WTC11 (cell line): ENCODE data around the gene LILRA6. TPM values are rescaled to one million over a fixed set of nuclear protein-coding genes. Genes with fewer than 3 reads are reported as not detected.
"Not testable (repeated sequence)": the region's sequence is repeated elsewhere in the genome, so short reads cannot be mapped to it uniquely, and the experiment has no call there.

Source experiments
- ATAC-seq: fragments of 200-7000 bp; cut with Tn5 transposase; 2 replicates; pipeline ENCODE4 v1.10.0; 2021; ENCODE audit warnings: mild to moderate bottlenecking, moderate library complexity
- CTCF ChIA-PET: fragments of 300-600 bp; sonication (Branson Sonifier 250); formaldehyde crosslinking; loops from one replicate; lab custom pipeline; 2021; ENCODE audit warnings: antibody characterized with exemption; lab: Charles Lee
- POLR2A ChIA-PET: fragments of 350-600 bp; sonication (Branson Sonifier 250); formaldehyde crosslinking; loops from one replicate; lab custom pipeline; 2021; ENCODE audit warnings: antibody characterized with exemption; lab: Charles Lee
- DNase-seq: peaks from one replicate; pipeline ENCODE4 v3.0.0; 2021; ENCODE audit warnings: low spot score
- H3K27ac Mint-ChIP-seq: 2 replicates; pipeline ENCODE4 v1.8.0; 2021; ENCODE audit warnings: mixed read lengths
- H3K27me3 Mint-ChIP-seq: 2 replicates; pipeline ENCODE4 v1.8.0; 2021; ENCODE audit warnings: low read depth, mild to moderate bottlenecking, moderate library complexity, mixed read lengths
- H3K36me3 Mint-ChIP-seq: 2 replicates; pipeline ENCODE4 v1.8.0; 2021; ENCODE audit warnings: mixed read lengths
- H3K4me1 Mint-ChIP-seq: 2 replicates; pipeline ENCODE4 v1.8.0; 2022; ENCODE audit warnings: mixed read lengths
- H3K4me3 Mint-ChIP-seq: 2 replicates; pipeline ENCODE4 v1.8.0; 2021; ENCODE audit warnings: mild to moderate bottlenecking, moderate library complexity, mixed read lengths
- H3K9me3 Mint-ChIP-seq: 2 replicates; pipeline ENCODE4 v1.8.0; 2021; ENCODE audit warnings: mixed read lengths
- AR ChIP-seq: fragments of 250-450 bp; sonication (Bioruptor Pico); IDR thresholded peaks from 2 replicates; pipeline ENCODE4 v1.9.0; 2021; ENCODE audit warnings: mild to moderate bottlenecking
- CBFB ChIP-seq: sonication (generic); formaldehyde crosslinking; IDR thresholded peaks from 2 replicates; pipeline ENCODE4 v1.8.1; 2022; ENCODE audit warnings: mild to moderate bottlenecking, low read depth, missing genetic modification reagents
- E2F5 ChIP-seq: sonication (generic); formaldehyde crosslinking; IDR thresholded peaks from 2 replicates; pipeline ENCODE4 v1.8.1; 2022; ENCODE audit warnings: mild to moderate bottlenecking, moderate library complexity, missing genetic modification reagents
- ELF4 ChIP-seq: sonication (generic); formaldehyde crosslinking; IDR thresholded peaks from 2 replicates; pipeline ENCODE4 v1.8.1; 2022; ENCODE audit warnings: low read depth, mild to moderate bottlenecking, moderate library complexity, missing genetic modification reagents
- ESRRA ChIP-seq: sonication (generic); formaldehyde crosslinking; IDR thresholded peaks from 2 replicates; pipeline ENCODE4 v1.8.1; 2022; ENCODE audit warnings: mild to moderate bottlenecking, missing genetic modification reagents, borderline replicate concordance
- FOXJ3 ChIP-seq: sonication (generic); formaldehyde crosslinking; IDR thresholded peaks from 2 replicates; pipeline ENCODE4 v1.9.0; 2021; ENCODE audit warnings: missing genetic modification reagents, mild to moderate bottlenecking, borderline replicate concordance
- JAZF1 ChIP-seq: fragments of 250-450 bp; sonication (Bioruptor Pico); IDR thresholded peaks from 2 replicates; pipeline ENCODE4 v1.9.0; 2021; ENCODE audit warnings: moderate library complexity, mild to moderate bottlenecking, inconsistent platforms
- KAT7 ChIP-seq: sonication (generic); formaldehyde crosslinking; IDR thresholded peaks from 2 replicates; pipeline ENCODE4 v1.8.1; 2023; ENCODE audit warnings: missing genetic modification reagents, mild to moderate bottlenecking, borderline replicate concordance
- MLX ChIP-seq: sonication (generic); formaldehyde crosslinking; IDR thresholded peaks from 2 replicates; pipeline ENCODE4 v1.8.1; 2023; ENCODE audit warnings: mild to moderate bottlenecking, missing genetic modification reagents, moderate library complexity
- NFATC4 ChIP-seq: fragments of 250-450 bp; sonication (Bioruptor Pico); IDR thresholded peaks from 2 replicates; pipeline ENCODE4 v1.9.0; 2021; ENCODE audit warnings: mild to moderate bottlenecking
- NR3C1 ChIP-seq: sonication (generic); formaldehyde crosslinking; conservative IDR thresholded peaks from 2 replicates; pipeline ENCODE4 v1.8.1; 2023; ENCODE audit warnings: low read depth, mild to moderate bottlenecking, missing genetic modification reagents
- OVOL2 ChIP-seq: fragments of 250-450 bp; sonication (Bioruptor Pico); IDR thresholded peaks from 2 replicates; pipeline ENCODE4 v1.9.0; 2021; ENCODE audit warnings: mild to moderate bottlenecking, borderline replicate concordance
- RELA ChIP-seq: sonication (generic); formaldehyde crosslinking; IDR thresholded peaks from 2 replicates; pipeline ENCODE4 v1.8.1; 2022; ENCODE audit warnings: missing genetic modification reagents, mild to moderate bottlenecking, borderline replicate concordance
- TEAD1 ChIP-seq: sonication (generic); formaldehyde crosslinking; IDR thresholded peaks from 2 replicates; pipeline ENCODE4 v1.8.0; 2022; ENCODE audit warnings: mild to moderate bottlenecking, missing genetic modification reagents
- ZNF121 ChIP-seq: sonication (generic); formaldehyde crosslinking; IDR thresholded peaks from 2 replicates; pipeline ENCODE4 v1.8.0; 2023; ENCODE audit warnings: missing genetic modification reagents
- ZNF671 ChIP-seq: fragments of 250-450 bp; sonication (Bioruptor Pico); IDR thresholded peaks from 2 replicates; pipeline ENCODE4 v1.8.0; 2021; ENCODE audit warnings: mild to moderate bottlenecking
- total RNA-seq: library from RNA; stranded (reverse); gene quantifications from 3 replicates; pipeline ENCODE4 v1.2.3, GENCODE V29; 2021
- TF ChIP-seq, protein P1 (sequence below): sonication (generic); formaldehyde crosslinking; IDR thresholded peaks from 2 replicates; pipeline ENCODE4 v1.8.1; 2023; ENCODE audit warnings: mild to moderate bottlenecking, missing genetic modification reagents, moderate library complexity
- TF ChIP-seq, protein P2 (sequence below): sonication (generic); formaldehyde crosslinking; conservative IDR thresholded peaks from 2 replicates; pipeline ENCODE4 v1.8.1; 2022; ENCODE audit warnings: mild to moderate bottlenecking, missing genetic modification reagents
- TF ChIP-seq, protein P3 (sequence below): sonication (generic); formaldehyde crosslinking; IDR thresholded peaks from 2 replicates; pipeline ENCODE4 v1.8.1; 2023; ENCODE audit warnings: mild to moderate bottlenecking, missing genetic modification reagents, borderline replicate concordance
- TF ChIP-seq, protein P4 (sequence below): fragments of 250-450 bp; sonication (Bioruptor Pico); IDR thresholded peaks from 2 replicates; pipeline ENCODE4 v1.9.0; 2021; ENCODE audit warnings: mild to moderate bottlenecking

The LILRA6 gene
- total RNA-seq, 1 experiment from 2014 or later: not detected

DNA sequence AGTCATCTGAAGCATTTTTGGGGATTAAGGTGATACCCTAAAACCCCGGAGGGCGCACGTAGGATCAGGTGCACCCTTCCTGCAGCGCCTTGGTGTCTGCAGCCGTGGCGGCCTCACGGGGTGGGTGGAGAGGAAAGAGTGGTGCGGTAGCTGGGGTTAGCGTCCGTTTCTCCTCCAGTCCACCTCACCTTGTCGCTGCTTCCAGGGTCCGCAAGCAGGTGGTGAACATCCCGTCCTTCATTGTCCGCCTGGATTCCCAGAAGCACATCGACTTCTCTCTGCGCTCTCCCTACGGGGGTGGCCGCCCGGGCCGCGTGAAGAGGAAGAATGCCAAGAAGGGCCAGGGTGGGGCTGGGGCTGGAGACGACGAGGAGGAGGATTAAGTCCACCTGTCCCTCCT, 35.4 kb downstream of the LILRA6 start:
- DNase-seq, H3K27me3 Mint-ChIP-seq, H3K4me3 Mint-ChIP-seq, ATAC-seq, H3K9me3 Mint-ChIP-seq: not testable (repeated sequence)
- H3K36me3 Mint-ChIP-seq: peaks cover 65% of the 10 kb centered on the region
- peak; percentile 51 for TF ChIP-seq ZNF671 (CRISPR knock-in tag)
- TF ChIP-seq NFATC4: peak; percentile 81
- H3K27ac Mint-ChIP-seq: peak overlapping the region; percentile 27; the same call in 1 of the 2 replicates
- ChIA-PET POLR2A (interaction anchor here (0.7 to 3.9 kb wide), 3 partner anchors 16 to 70 kb away, joined by 3 to 21 read pairs (median 4); partner anchors contain the start of gene TSEN34), CTCF (interaction anchor here (1.1 to 1.6 kb wide), 2 partner anchors 27 to 59 kb away, joined by 5 read pairs; no protein-coding TSS in a partner anchor)
- H3K4me1 Mint-ChIP-seq: peaks cover 56% of the 10 kb centered on the region

DNA sequence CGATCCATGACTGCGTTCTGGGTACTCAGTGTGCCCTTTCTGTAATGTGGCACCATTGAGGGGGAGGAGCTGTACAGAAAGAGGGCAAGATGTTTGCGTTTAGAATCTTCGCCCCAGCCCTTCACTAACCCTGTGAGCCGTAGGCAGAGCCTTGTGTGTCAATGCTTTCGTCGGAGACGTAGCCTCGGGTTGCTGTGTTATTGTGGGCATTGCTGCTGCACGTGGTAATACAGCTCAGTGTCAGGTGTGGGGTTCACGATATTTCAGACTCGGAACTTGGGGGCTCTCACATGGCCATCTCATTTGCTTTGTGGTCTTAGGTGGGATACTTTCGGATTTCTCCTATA, 35.8 kb downstream of the LILRA6 start:
- Mint-ChIP-seq H3K4me3 (no peak overlapping the region), H3K9me3 (no peaks in the 10 kb centered on the region), H3K36me3 (peaks cover 69% of the 10 kb centered on the region), H3K4me1 (peaks cover 59% of the 10 kb centered on the region), H3K27ac (peak overlapping the region; percentile 27; the same call in 1 of the 2 replicates), H3K27me3 (no peaks in the 10 kb centered on the region)
- TF ChIP-seq E2F5 (CRISPR knock-in tag) (no peak), ESRRA (CRISPR knock-in tag) (no peak), ZNF121 (CRISPR knock-in tag) (no peak), NR3C1 (CRISPR knock-in tag) (no peak), MLX (CRISPR knock-in tag) (no peak), JAZF1 (CRISPR knock-in tag) (no peak), KAT7 (CRISPR knock-in tag) (no peak), OVOL2 (CRISPR knock-in tag) (no peak)
- TF ChIP-seq, protein P1, sequence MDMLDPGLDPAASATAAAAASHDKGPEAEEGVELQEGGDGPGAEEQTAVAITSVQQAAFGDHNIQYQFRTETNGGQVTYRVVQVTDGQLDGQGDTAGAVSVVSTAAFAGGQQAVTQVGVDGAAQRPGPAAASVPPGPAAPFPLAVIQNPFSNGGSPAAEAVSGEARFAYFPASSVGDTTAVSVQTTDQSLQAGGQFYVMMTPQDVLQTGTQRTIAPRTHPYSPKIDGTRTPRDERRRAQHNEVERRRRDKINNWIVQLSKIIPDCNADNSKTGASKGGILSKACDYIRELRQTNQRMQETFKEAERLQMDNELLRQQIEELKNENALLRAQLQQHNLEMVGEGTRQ (CRISPR knock-in tag): no peak
- TF ChIP-seq, protein P2, sequence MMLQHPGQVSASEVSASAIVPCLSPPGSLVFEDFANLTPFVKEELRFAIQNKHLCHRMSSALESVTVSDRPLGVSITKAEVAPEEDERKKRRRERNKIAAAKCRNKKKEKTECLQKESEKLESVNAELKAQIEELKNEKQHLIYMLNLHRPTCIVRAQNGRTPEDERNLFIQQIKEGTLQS (CRISPR knock-in tag): no peak
- no peak for ATAC-seq
- DNase-seq: no peak
- POLR2A ChIA-PET: interaction anchor here (0.7 to 2.3 kb wide), 3 partner anchors 17 to 70 kb away, joined by 3 to 9 read pairs (median 3); partner anchors contain the start of genes MBOAT7 and TSEN34
- CTCF ChIA-PET: interaction anchor here (1.1 kb wide), 1 partner anchor 59 kb away, joined by 5 read pairs; no protein-coding TSS in a partner anchor

DNA sequence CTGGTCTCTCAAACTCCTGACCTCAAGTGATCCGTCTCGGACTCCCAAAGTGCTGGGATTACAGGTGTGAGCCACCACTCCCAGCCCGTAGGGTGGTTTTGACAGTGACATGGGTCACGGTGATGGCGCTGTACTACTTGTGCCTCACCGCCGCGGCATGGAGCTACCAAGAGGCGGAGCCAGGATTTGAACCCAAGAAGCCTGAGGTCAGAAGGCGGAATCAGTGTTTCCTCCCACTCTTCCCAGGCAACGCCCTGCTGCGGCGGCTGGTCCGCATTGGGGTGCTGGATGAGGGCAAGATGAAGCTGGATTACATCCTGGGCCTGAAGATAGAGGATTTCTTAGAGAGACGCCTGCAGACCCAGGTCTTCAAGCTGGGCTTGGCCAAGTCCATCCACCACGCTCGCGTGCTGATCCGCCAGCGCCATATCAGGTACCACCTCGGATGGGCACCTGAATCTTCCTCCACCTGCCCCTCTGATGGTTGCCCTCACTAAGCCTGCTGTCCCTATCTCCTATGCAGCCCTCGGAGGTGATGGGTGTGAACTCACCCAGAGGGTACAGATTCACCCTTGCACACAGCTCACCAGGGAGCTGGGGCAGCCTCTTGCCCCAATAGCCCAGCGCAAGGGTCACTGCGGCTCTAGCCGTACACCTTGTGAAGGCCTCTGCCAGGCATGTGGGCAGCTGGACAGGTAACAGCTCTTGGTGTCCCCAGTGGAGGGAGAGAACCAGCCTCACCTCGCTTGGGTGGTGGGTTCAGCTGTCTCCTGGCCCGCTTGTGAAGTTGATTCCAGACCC, 36.4 kb downstream of the LILRA6 start:
- Mint-ChIP-seq H3K4me1 (peaks cover 64% of the 10 kb centered on the region), H3K36me3 (peaks cover 73% of the 10 kb centered on the region), H3K9me3 (no peaks in the 10 kb centered on the region), H3K4me3 (no peak overlapping the region), H3K27ac (no peak overlapping the region; the same call in 1 of the 2 replicates), H3K27me3 (no peaks in the 10 kb centered on the region)
- ATAC-seq (no peak), DNase-seq (no peak)
- ChIA-PET POLR2A (interaction anchor here (0.7 to 2.3 kb wide), 3 partner anchors 16 to 69 kb away, joined by 3 to 9 read pairs (median 3); partner anchors contain the start of genes MBOAT7 and TSEN34), CTCF (interaction anchor here (0.5 to 1.1 kb wide), 3 partner anchors 60 to 392 kb away, joined by 3 to 5 read pairs (median 4); no protein-coding TSS in a partner anchor)
- TF ChIP-seq, protein P3, sequence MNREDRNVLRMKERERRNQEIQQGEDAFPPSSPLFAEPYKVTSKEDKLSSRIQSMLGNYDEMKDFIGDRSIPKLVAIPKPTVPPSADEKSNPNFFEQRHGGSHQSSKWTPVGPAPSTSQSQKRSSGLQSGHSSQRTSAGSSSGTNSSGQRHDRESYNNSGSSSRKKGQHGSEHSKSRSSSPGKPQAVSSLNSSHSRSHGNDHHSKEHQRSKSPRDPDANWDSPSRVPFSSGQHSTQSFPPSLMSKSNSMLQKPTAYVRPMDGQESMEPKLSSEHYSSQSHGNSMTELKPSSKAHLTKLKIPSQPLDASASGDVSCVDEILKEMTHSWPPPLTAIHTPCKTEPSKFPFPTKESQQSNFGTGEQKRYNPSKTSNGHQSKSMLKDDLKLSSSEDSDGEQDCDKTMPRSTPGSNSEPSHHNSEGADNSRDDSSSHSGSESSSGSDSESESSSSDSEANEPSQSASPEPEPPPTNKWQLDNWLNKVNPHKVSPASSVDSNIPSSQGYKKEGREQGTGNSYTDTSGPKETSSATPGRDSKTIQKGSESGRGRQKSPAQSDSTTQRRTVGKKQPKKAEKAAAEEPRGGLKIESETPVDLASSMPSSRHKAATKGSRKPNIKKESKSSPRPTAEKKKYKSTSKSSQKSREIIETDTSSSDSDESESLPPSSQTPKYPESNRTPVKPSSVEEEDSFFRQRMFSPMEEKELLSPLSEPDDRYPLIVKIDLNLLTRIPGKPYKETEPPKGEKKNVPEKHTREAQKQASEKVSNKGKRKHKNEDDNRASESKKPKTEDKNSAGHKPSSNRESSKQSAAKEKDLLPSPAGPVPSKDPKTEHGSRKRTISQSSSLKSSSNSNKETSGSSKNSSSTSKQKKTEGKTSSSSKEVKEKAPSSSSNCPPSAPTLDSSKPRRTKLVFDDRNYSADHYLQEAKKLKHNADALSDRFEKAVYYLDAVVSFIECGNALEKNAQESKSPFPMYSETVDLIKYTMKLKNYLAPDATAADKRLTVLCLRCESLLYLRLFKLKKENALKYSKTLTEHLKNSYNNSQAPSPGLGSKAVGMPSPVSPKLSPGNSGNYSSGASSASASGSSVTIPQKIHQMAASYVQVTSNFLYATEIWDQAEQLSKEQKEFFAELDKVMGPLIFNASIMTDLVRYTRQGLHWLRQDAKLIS: no peak
- TF ChIP-seq TEAD1 (no peak), ELF4 (CRISPR knock-in tag) (no peak), RELA (CRISPR knock-in tag) (no peak), AR (no peak), FOXJ3 (no peak), CBFB (no peak)
- TF ChIP-seq, protein P4, sequence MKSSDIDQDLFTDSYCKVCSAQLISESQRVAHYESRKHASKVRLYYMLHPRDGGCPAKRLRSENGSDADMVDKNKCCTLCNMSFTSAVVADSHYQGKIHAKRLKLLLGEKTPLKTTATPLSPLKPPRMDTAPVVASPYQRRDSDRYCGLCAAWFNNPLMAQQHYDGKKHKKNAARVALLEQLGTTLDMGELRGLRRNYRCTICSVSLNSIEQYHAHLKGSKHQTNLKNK (CRISPR knock-in tag): no peak
